Effector memory CD4-positive, alpha-beta T cell (primary cell): ENCODE results near the gene DDX23.
"Not testable (repeated sequence)": the region's sequence is repeated elsewhere in the genome, so short reads cannot be mapped to it uniquely, and the experiment has no call there.

Experiments used
- DNase-seq, 3 donors: peaks; one replicate each; pipeline ENCODE4 v3.0.0-alpha.2; 2020
- H3K27ac ChIP-seq: 2 replicates; pipeline ENCODE4 v1.7.0; 2013; ENCODE audit warnings: mild to moderate bottlenecking, low read length, moderate library complexity; ENCODE audit not compliant: insufficient read depth, poor library complexity, severe bottlenecking
- H3K27me3 ChIP-seq: replicated peaks from 2 replicates; pipeline ENCODE4 v1.7.0; 2013; ENCODE audit warnings: mild to moderate bottlenecking, low read length; ENCODE audit not compliant: insufficient read depth, control insufficient read depth, poor library complexity, severe bottlenecking
- H3K36me3 ChIP-seq: 2 replicates; pipeline ENCODE4 v1.7.0; 2013; ENCODE audit warnings: mild to moderate bottlenecking, low read length, moderate library complexity; ENCODE audit not compliant: control insufficient read depth, insufficient read depth
- H3K4me1 ChIP-seq: 2 replicates; pipeline ENCODE4 v1.7.0; 2013; ENCODE audit warnings: low read length, mild to moderate bottlenecking; ENCODE audit not compliant: control insufficient read depth, insufficient read depth, poor library complexity, severe bottlenecking
- H3K4me3 ChIP-seq: 2 replicates; pipeline ENCODE4 v1.7.0; 2013; ENCODE audit warnings: low read length, low read depth, mild to moderate bottlenecking; ENCODE audit not compliant: insufficient read depth, poor library complexity, severe bottlenecking
- H3K9me3 ChIP-seq: 2 replicates; pipeline ENCODE4 v1.7.0; 2013; ENCODE audit warnings: mild to moderate bottlenecking, low read length, moderate library complexity; ENCODE audit not compliant: control insufficient read depth

Gene DDX23

GRCh38 chr12:48881686-48882314 is 29.8 kb upstream of the DDX23 start:
- no peak for DNase-seq
- H3K4me1 ChIP-seq = no peaks in the 10 kb centered on the region
- no peak overlapping the region for H3K27ac ChIP-seq
- H3K27me3 ChIP-seq = peaks cover 6% of the 10 kb centered on the region
- no peak overlapping the region for H3K4me3 ChIP-seq
- no peaks in the 10 kb centered on the region for H3K36me3 ChIP-seq
- H3K9me3 ChIP-seq = no peaks in the 10 kb centered on the region

GRCh38 chr12:48880647-48881046 is 28.7 kb upstream of the DDX23 start:
- Histone ChIP-seq H3K4me3 (no peak overlapping the region), H3K27me3 (peaks cover 6% of the 10 kb centered on the region)

GRCh38 chr12:48878548-48878947 is 26.6 kb upstream of the DDX23 start:
- Histone ChIP-seq H3K36me3 (no peaks in the 10 kb centered on the region), H3K4me1 (no peaks in the 10 kb centered on the region), H3K27ac (no peak overlapping the region), H3K27me3 (peaks cover 6% of the 10 kb centered on the region), H3K4me3 (no peak overlapping the region), H3K9me3 (no peaks in the 10 kb centered on the region)
- DNase-seq = no peak

More at GRCh38 chr12:48880647-48881046, 28.7 kb upstream of the DDX23 start:
- no peaks in the 10 kb centered on the region for H3K9me3 ChIP-seq
- no peak overlapping the region for H3K27ac ChIP-seq
- H3K4me1 ChIP-seq = no peaks in the 10 kb centered on the region
- DNase-seq = no peak
- no peaks in the 10 kb centered on the region for H3K36me3 ChIP-seq

GRCh38 chr12:48875944-48876515 is 24.1 kb upstream of the DDX23 start:
- Histone ChIP-seq H3K4me1 (no peaks in the 10 kb centered on the region), H3K27me3 (peaks cover 6% of the 10 kb centered on the region), H3K27ac (no peak overlapping the region), H3K36me3 (no peaks in the 10 kb centered on the region), H3K4me3 (no peak overlapping the region), H3K9me3 (no peaks in the 10 kb centered on the region)
- no peak for DNase-seq

- not testable (repeated sequence) for H3K27me3 ChIP-seq, H3K36me3 ChIP-seq, DNase-seq, H3K27ac ChIP-seq, H3K4me3 ChIP-seq, H3K4me1 ChIP-seq, H3K9me3 ChIP-seq
Measured at GRCh38 chr12:48873534-48873933, 21.6 kb upstream of the DDX23 start.

- H3K27ac ChIP-seq = no peak overlapping the region
- no peaks in the 10 kb centered on the region for H3K36me3 ChIP-seq
- H3K27me3 ChIP-seq = no peaks in the 10 kb centered on the region
Measured at GRCh38 chr12:48873096-48873495, 21.1 kb upstream of the DDX23 start.

GRCh38 chr12:48869191-48869590 is 17.2 kb upstream of the DDX23 start:
- H3K27me3 ChIP-seq = no peaks in the 10 kb centered on the region
- DNase-seq = no peak
- H3K4me1 ChIP-seq = peaks cover 10% of the 10 kb centered on the region
- no peaks in the 10 kb centered on the region for H3K36me3 ChIP-seq
- H3K4me3 ChIP-seq = no peak overlapping the region
- H3K27ac ChIP-seq = no peak overlapping the region
- H3K9me3 ChIP-seq = no peaks in the 10 kb centered on the region

More at GRCh38 chr12:48873096-48873495, 21.1 kb upstream of the DDX23 start:
- Histone ChIP-seq H3K4me1 (no peaks in the 10 kb centered on the region), H3K4me3 (no peak overlapping the region), H3K9me3 (no peaks in the 10 kb centered on the region)
- no peak for DNase-seq

- Histone ChIP-seq H3K4me3 (no peak overlapping the region), H3K9me3 (no peaks in the 10 kb centered on the region), H3K27ac (no peak overlapping the region), H3K4me1 (peaks cover 10% of the 10 kb centered on the region), H3K27me3 (no peaks in the 10 kb centered on the region), H3K36me3 (no peaks in the 10 kb centered on the region)
- no peak for DNase-seq
Measured at GRCh38 chr12:48868451-48868850, 16.5 kb upstream of the DDX23 start.

GRCh38 chr12:48866052-48866711 is 14.2 kb upstream of the DDX23 start:
- H3K27me3 ChIP-seq = peaks cover 12% of the 10 kb centered on the region
- peak overlapping the region; percentile 73 for H3K4me3 ChIP-seq
- H3K27ac ChIP-seq = peak overlapping the region; percentile 39

More at GRCh38 chr12:48866052-48866711, 14.2 kb upstream of the DDX23 start:
- Histone ChIP-seq H3K4me1 (peaks cover 10% of the 10 kb centered on the region), H3K9me3 (no peaks in the 10 kb centered on the region), H3K36me3 (no peaks in the 10 kb centered on the region)
- no peak for DNase-seq
